ENCODE data around the gene SLC25A44. TPM values are rescaled to one million over a fixed set of nuclear protein-coding genes. Genes with fewer than 3 reads are reported as not detected.

The SLC25A44 gene, protein sequence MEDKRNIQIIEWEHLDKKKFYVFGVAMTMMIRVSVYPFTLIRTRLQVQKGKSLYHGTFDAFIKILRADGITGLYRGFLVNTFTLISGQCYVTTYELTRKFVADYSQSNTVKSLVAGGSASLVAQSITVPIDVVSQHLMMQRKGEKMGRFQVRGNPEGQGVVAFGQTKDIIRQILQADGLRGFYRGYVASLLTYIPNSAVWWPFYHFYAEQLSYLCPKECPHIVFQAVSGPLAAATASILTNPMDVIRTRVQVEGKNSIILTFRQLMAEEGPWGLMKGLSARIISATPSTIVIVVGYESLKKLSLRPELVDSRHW
- total RNA-seq (10 to 100 TPM; 15.7 to 18.6 TPM), polyA plus RNA-seq (10 to 100 TPM in 1 of 2 donors, 1 to 10 TPM in 1; 8.6 to 10.2 TPM)
- long read RNA-seq, donor 1, transcript SLC25A44-201 (4 exons, 3,482 nt), result major isoform, 5 of 13 reads
- long read RNA-seq, donor 1, partial matches to known transcripts, result 0 of 13 reads
- long read RNA-seq, donor 1, other reads (novel, unspliced or antisense), result 8 of 13 reads
- long read RNA-seq, donor 2, partial matches to known transcripts, result 0 of 5 reads
- long read RNA-seq, donor 2, other reads (novel, unspliced or antisense), result 2 of 5 reads

DNA sequence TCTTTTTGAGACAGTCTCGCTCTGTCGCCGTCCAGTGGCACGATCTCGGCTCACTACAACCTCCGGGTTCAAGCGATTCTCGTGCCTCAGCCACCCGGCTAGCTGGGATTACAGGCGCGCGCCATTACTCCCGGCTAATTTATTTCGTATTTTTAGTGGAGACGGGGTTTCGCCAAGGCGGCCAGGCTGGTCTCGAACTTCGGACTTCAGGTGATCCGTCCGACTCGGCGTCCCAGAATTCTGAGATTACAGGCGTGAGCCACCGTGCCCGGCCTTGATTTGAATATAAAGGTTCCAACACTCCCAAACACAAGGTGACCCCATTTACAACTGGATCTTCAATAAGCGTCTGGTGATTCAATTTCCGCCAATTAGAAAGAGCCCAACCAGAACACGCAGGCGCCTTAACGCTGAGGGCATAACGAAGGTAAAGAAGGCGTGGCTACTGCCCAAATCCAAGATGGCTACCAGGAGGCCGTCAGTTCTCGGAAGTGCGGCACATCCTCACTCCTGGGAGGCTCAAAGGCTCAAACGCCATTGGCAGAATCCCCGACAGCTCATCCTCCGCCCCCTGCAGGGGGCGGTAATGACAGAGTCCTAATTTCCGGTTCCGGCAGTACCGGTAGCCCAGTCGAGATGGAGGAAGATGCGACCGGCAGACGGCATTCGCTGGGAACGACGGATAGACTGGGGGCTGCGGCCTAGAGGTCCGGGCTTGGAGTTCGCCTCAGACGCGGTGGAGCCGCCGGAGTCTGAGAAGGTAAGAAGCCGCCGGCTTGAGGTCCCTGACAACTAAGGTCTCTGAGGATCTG is at the start of gene SLC25A44:
Gene SLC25A44, plus strand, starts transcription at position 617 of the 812 bp plus-strand sequence. CDS start 5,744 bp downstream, outside the sequence.
- WGBS, 2 donors, result 2% methylated on average over 59 of the region's 59 CpGs
- DNase-seq, result peak; percentile 97
- H3K36me3 ChIP-seq (ENCODE audit: control insufficient read depth in 1 of 2, insufficient read depth in 2 of 2, low read length in 1 of 2), result peaks cover 0 to 2% of the 10 kb centered on the region in 2 donors
- H3K4me3 ChIP-seq (ENCODE audit: low read length in 2 of 2), result peak within 1 kb of the TSS; percentile 70 to 84
- no peaks in the 10 kb centered on the region for H3K9me3 ChIP-seq (ENCODE audit: control insufficient read depth, low read length)
- no peaks in the 10 kb centered on the region for H3K27me3 ChIP-seq (ENCODE audit: control insufficient read depth in 1 of 2, insufficient read depth in 2 of 2, low read length in 1 of 2)
- intact Hi-C loops (cut with DNase I), result loop anchor here (2.0 to 10.0 kb wide), 2 partner anchors 19 to 49 kb away; partner anchors contain the start of gene PMF1 (in 1 of the 2)
- H3K4me1 ChIP-seq (ENCODE audit: control insufficient read depth in 1 of 2, insufficient read depth in 2 of 2, low read length in 2 of 2), result no peaks in the 10 kb centered on the region
- peak within 1 kb of the TSS; percentile 1 to 65 for H3K27ac ChIP-seq (ENCODE audit: low read depth in 1 of 2, low read length in 2 of 2)
- peak; percentile 100 for ATAC-seq (ENCODE audit: low FRiP score)

DNA sequence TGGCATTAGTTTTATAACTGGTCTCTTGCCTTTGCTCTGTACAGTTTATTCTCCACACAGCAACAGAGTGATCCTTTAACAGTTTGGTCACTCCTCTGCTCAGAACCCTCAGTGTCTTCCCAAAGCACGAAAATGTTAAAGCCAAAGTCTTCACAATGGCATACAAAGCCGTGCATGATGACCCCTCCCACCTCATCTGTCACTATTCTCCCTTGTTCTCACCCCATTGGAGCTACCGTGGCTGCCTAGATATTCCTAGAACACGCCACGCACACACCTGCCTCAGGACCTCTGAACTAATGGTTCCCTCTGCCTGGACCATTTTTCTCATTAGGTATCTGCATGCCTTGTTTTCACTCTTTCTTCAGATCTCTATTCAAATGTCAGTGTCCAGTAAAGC is 49.2 kb upstream of the SLC25A44 start:
- 62 to 64% methylated on average over 5 of the region's 5 CpGs for WGBS, 2 donors
- Histone ChIP-seq H3K27me3 (ENCODE audit: control insufficient read depth in 1 of 2, insufficient read depth in 2 of 2, low read length in 1 of 2) (no peaks in the 10 kb centered on the region), H3K4me3 (ENCODE audit: low read length in 2 of 2) (no peak overlapping the region), H3K27ac (ENCODE audit: low read depth in 1 of 2, low read length in 2 of 2) (no peak overlapping the region), H3K9me3 (ENCODE audit: control insufficient read depth, low read length) (no peaks in the 10 kb centered on the region), H3K4me1 (ENCODE audit: control insufficient read depth in 1 of 2, insufficient read depth in 2 of 2, low read length in 2 of 2) (no peaks in the 10 kb centered on the region), H3K36me3 (ENCODE audit: control insufficient read depth in 1 of 2, insufficient read depth in 2 of 2, low read length in 1 of 2) (no peaks in the 10 kb centered on the region)
- no peak for DNase-seq
- ATAC-seq (ENCODE audit: low FRiP score), result no peak
- intact Hi-C loops (cut with DNase I), result loop anchor here (5.0 to 10.0 kb wide), 3 partner anchors 50 to 78 kb away; partner anchors contain the start of genes PMF1 (in 1 of the 2) and SLC25A44 (in 1 of the 2)

DNA sequence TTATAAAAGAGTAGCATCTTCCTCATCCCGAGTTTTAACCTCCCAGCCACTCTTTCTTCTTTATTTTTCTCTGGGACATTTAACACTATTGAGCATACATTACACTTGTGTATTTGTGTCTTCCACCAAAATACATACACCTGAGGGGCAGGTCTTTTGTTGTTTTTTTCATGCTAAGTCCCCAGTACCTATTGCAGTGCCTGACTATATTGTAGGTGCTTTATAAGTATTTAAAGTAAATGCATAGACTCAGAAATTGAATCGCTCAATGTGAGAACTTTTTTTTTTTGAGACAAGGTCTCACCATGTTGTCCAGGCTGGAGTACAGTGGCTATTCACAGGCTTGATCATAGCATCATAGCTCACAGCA is 48.3 kb upstream of the SLC25A44 start:
- no peak overlapping the region for H3K27ac ChIP-seq (ENCODE audit: low read depth in 1 of 2, low read length in 2 of 2)
- H3K9me3 ChIP-seq (ENCODE audit: control insufficient read depth, low read length), result no peaks in the 10 kb centered on the region
- no peak for DNase-seq
- ATAC-seq (ENCODE audit: low FRiP score), result no peak
- H3K36me3 ChIP-seq (ENCODE audit: control insufficient read depth in 1 of 2, insufficient read depth in 2 of 2, low read length in 1 of 2), result no peaks in the 10 kb centered on the region
- H3K4me3 ChIP-seq (ENCODE audit: low read length in 2 of 2), result no peak overlapping the region
- WGBS, 2 donors, result 34 to 41% methylated on average over 2 of the region's 2 CpGs
- H3K4me1 ChIP-seq (ENCODE audit: control insufficient read depth in 1 of 2, insufficient read depth in 2 of 2, low read length in 2 of 2), result no peaks in the 10 kb centered on the region
- intact Hi-C loops (cut with DNase I), result loop anchor here (2.0 to 10.0 kb wide), 5 partner anchors 15 to 79 kb away; partner anchors contain the start of genes PMF1 (in 1 of the 2) and SLC25A44 (in 1 of the 2)
- H3K27me3 ChIP-seq (ENCODE audit: control insufficient read depth in 1 of 2, insufficient read depth in 2 of 2, low read length in 1 of 2), result no peaks in the 10 kb centered on the region

DNA sequence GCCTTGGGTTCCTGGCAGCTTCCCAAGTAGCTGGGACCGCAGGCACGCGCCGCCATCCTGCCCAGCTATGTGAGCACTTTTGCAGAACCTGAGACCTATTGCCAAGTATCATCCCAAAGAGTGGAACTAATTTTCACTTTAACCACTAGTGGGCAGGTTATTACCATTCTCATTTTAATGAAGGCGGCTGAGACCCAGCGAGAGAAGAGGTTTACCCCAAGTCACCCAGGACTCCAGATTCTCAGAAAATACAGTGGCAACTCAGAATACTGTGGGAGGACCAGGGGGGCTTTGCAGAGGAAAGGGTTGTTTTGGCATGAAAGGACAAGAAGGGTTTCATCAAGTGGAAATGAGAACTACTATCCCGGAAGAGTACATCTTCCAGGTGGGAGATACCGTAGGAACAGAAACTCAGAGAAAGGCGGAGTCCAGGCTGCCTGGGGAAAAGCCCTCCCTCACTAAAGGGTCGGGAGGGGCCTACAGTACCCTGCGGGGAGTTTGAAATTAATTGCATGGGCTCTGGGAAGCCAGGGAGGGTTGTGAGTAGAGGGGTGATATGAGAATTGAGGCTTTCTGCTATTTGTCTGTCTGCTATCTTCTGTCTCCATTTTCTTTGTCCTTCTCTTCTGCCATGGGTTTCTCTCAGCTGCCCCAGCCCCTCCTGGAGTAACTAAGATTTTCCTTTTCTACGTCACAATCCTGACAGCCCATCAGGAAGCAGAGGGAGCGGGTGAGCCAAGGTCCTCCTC is 47.7 kb upstream of the SLC25A44 start:
- H3K4me3 ChIP-seq (ENCODE audit: low read length in 2 of 2), result no peak overlapping the region
- no peaks in the 10 kb centered on the region for H3K36me3 ChIP-seq (ENCODE audit: control insufficient read depth in 1 of 2, insufficient read depth in 2 of 2, low read length in 1 of 2)
- intact Hi-C loops (cut with DNase I), result loop anchor here (2.0 to 10.0 kb wide), 5 partner anchors 15 to 79 kb away; partner anchors contain the start of genes PMF1 (in 1 of the 2) and SLC25A44 (in 1 of the 2)
- 4 to 9% methylated on average over 13 of the region's 13 CpGs for WGBS, 2 donors
- no peaks in the 10 kb centered on the region for H3K9me3 ChIP-seq (ENCODE audit: control insufficient read depth, low read length)
- no peaks in the 10 kb centered on the region for H3K27me3 ChIP-seq (ENCODE audit: control insufficient read depth in 1 of 2, insufficient read depth in 2 of 2, low read length in 1 of 2)
- DNase-seq, result peak; percentile 90 to 92
- H3K4me1 ChIP-seq (ENCODE audit: control insufficient read depth in 1 of 2, insufficient read depth in 2 of 2, low read length in 2 of 2), result no peaks in the 10 kb centered on the region
- no peak overlapping the region for H3K27ac ChIP-seq (ENCODE audit: low read depth in 1 of 2, low read length in 2 of 2)
- ATAC-seq (ENCODE audit: low FRiP score), result peak; percentile 69

DNA sequence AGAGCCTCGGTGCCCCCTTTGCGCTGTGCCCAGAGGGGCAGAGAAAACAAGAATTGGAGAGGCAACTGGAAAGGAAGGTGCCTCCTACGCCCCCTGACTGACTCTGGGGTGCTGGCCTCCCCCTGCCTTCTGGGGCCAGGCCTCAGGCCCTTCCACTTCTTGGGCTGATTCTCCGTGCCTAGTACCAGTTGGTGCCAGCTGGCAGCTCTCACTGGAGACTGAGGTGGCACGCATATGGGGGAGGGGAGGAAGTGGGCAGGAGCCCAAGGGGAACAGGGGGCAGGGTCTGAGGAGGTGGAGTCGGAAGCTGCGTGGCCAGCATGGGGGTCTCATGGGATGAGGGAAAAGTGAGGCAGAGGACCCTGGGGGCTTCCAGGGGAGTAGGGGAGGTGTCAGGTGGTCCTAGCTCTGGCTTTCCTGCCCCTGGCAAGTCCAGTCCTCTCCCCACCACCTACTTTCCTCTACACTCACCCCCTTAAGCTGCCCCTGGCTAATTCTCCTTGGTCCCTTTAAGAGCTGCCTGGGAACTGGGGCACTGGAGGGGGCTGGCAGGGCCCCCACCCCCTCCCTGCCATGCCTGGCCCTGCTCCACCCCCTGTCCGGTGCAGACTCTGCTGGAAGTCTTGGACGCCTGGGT is 47.0 kb upstream of the SLC25A44 start:
- Histone ChIP-seq H3K27me3 (ENCODE audit: control insufficient read depth in 1 of 2, insufficient read depth in 2 of 2, low read length in 1 of 2) (no peaks in the 10 kb centered on the region), H3K27ac (ENCODE audit: low read depth in 1 of 2, low read length in 2 of 2) (no peak overlapping the region), H3K4me1 (ENCODE audit: control insufficient read depth in 1 of 2, insufficient read depth in 2 of 2, low read length in 2 of 2) (no peaks in the 10 kb centered on the region), H3K9me3 (ENCODE audit: control insufficient read depth, low read length) (no peaks in the 10 kb centered on the region), H3K36me3 (ENCODE audit: control insufficient read depth in 1 of 2, insufficient read depth in 2 of 2, low read length in 1 of 2) (no peaks in the 10 kb centered on the region), H3K4me3 (ENCODE audit: low read length in 2 of 2) (no peak overlapping the region)
- DNase-seq (peak in 1 of 2 donors; percentile 91), ATAC-seq (ENCODE audit: low FRiP score) (peak; percentile 9)
- WGBS, 2 donors, result 2 to 5% methylated on average over 9 of the region's 9 CpGs
- intact Hi-C loops (cut with DNase I), result loop anchor here (2.0 to 10.0 kb wide), 5 partner anchors 14 to 78 kb away; partner anchors contain the start of genes PMF1 (in 1 of the 2) and SLC25A44 (in 1 of the 2)

DNA sequence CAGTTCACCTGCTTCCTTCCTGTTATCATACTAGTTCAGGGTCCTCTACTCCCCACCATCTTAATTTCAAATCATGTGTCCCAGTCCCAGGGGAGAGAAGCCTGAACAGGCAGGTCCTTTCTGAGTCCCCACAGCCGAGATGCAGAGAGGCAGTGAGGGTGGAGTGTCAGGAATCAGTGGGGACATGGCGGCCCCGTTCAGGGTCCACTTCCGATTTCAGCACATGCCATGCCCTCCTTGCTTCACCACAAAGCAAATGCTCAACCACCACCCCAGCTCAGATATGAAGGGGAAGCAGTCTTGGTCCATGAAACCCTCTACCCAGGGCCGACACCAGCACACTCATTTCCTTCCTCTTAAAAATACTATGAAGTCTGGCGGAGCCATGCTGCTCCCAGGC is 45.7 kb upstream of the SLC25A44 start:
- ATAC-seq (ENCODE audit: low FRiP score), result no peak
- 69 to 71% methylated on average over 6 of the region's 6 CpGs for WGBS, 2 donors
- intact Hi-C loops (cut with DNase I), result loop anchor here (5.0 to 10.0 kb wide), 3 partner anchors 47 to 74 kb away; partner anchors contain the start of genes PMF1 (in 1 of the 2) and SLC25A44 (in 1 of the 2)

DNA sequence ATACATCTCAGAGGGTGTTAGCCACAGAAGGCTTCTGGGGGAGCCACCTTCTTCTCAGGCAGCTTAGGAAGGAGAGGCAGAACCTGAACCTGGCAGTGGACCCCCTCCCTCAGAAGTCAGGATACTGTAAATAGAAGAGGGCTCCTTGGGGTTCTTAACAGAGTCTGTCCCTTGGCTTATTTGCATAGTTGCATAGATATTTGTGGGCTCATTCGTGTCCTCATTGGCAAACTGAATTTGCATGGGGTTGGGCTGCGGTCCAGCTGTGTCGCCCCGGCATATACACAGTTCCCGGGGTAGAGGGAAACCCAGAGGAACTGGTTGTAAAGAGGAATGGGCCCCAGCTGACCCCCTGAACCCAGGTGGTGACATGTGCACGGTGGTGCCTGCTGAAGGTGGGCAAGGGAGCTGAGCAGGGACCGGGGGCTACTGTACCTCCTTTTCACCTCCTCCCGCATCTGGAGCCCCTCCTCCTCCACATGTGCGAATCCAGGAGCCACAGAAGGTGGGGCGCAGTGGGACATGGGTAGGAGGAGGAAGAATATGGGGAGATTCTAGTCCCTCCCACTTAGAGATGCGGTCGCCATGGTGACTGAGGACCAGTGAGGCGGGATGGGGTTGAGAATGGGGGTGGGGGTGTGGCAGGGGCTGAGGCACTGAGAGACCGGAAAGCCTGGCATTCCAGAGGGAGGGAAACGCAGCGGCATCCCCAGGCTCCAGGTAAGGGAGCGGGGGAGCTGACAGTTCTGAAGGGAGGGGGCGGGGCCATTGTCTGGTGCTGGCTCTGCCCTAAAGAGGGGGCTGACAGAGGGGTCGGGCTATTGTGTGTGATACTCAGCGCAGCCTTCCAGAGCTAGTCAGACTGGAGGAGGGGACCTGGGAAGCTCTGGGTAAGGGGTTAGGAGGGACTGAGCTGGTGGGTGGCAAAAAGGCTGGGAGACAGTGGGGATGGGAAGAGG is 44.3 kb upstream of the SLC25A44 start:
- intact Hi-C loops (cut with DNase I), result loop anchor here (5.0 to 10.0 kb wide), 3 partner anchors 45 to 73 kb away; partner anchors contain the start of genes PMF1 (in 1 of the 2) and SLC25A44 (in 1 of the 2)
- no peaks in the 10 kb centered on the region for H3K9me3 ChIP-seq (ENCODE audit: control insufficient read depth, low read length)
- ATAC-seq (ENCODE audit: low FRiP score) (no peak), DNase-seq (peak in 1 of 2 donors; percentile 84)
- H3K27ac ChIP-seq (ENCODE audit: low read depth in 1 of 2, low read length in 2 of 2), result no peak overlapping the region
- no peaks in the 10 kb centered on the region for H3K27me3 ChIP-seq (ENCODE audit: control insufficient read depth in 1 of 2, insufficient read depth in 2 of 2, low read length in 1 of 2)
- 21 to 25% methylated on average over 20 of the region's 20 CpGs for WGBS, 2 donors
- H3K4me3 ChIP-seq (ENCODE audit: low read length in 2 of 2), result no peak overlapping the region
- H3K36me3 ChIP-seq (ENCODE audit: control insufficient read depth in 1 of 2, insufficient read depth in 2 of 2, low read length in 1 of 2), result no peaks in the 10 kb centered on the region
- no peaks in the 10 kb centered on the region for H3K4me1 ChIP-seq (ENCODE audit: control insufficient read depth in 1 of 2, insufficient read depth in 2 of 2, low read length in 2 of 2)

More for the DNA sequence above, 45.7 kb upstream of the SLC25A44 start:
- Histone ChIP-seq H3K27me3 (ENCODE audit: control insufficient read depth in 1 of 2, insufficient read depth in 2 of 2, low read length in 1 of 2) (no peaks in the 10 kb centered on the region), H3K36me3 (ENCODE audit: control insufficient read depth in 1 of 2, insufficient read depth in 2 of 2, low read length in 1 of 2) (no peaks in the 10 kb centered on the region), H3K4me3 (ENCODE audit: low read length in 2 of 2) (no peak overlapping the region), H3K4me1 (ENCODE audit: control insufficient read depth in 1 of 2, insufficient read depth in 2 of 2, low read length in 2 of 2) (no peaks in the 10 kb centered on the region), H3K27ac (ENCODE audit: low read depth in 1 of 2, low read length in 2 of 2) (no peak overlapping the region), H3K9me3 (ENCODE audit: control insufficient read depth, low read length) (no peaks in the 10 kb centered on the region)
- DNase-seq, result no peak
